OCI-LY3 (cell line): ENCODE measurements around the gene LLPH.

ENCODE experiments used
- CTCF ChIP-seq: fragments of 200-600, 300-600 bp; sonication (generic); IDR thresholded peaks from 2 replicates; pipeline ENCODE4 v1.5.1; 2014; ENCODE audit warnings: antibody characterized with exemption, low read length, low read depth
- EZH2phosphoT487 ChIP-seq: fragments of 200-600 bp; shearing (Covaris generic); IDR thresholded peaks from 2 replicates; pipeline ENCODE4 v1.6.1; 2018; ENCODE audit warnings: antibody characterized with exemption, mixed run types, low read depth

GRCh38 chr12:66141299-66141698 lies 10.7 kb upstream of the LLPH start:
- TF ChIP-seq CTCF: no peak
- no peak for TF ChIP-seq EZH2phosphoT487
